ENCODE data around the gene OR4D2.
"Not testable (repeated sequence)": the region's sequence is repeated elsewhere in the genome, so short reads cannot be mapped to it uniquely, and the experiment has no call there.

OR4D2 gene

DNA sequence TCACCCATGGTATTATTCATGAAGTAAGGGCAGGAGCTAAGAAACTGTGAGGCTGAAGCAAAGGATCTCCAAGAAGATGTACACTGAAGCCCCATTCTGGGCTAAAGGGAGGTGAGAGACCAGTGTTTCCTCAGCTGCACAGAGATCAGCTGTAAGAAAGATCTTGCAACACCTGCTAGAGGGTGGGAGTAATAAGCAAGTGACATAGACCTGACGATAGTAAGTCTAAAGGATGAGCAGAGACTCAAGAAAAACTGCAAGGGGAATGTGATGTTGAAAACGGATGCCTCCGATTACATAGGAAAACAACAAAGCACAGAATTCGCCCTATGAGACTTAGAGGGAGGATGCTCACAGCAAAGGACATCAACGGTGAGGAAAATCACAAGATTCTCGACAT lies at the start of gene OR4D2:
Gene OR4D2, plus strand, starts transcription at position 301 of the 400 bp plus-strand sequence. CDS start 2,674 bp downstream, outside the sequence.
- no peak for FAIRE-seq

DNA sequence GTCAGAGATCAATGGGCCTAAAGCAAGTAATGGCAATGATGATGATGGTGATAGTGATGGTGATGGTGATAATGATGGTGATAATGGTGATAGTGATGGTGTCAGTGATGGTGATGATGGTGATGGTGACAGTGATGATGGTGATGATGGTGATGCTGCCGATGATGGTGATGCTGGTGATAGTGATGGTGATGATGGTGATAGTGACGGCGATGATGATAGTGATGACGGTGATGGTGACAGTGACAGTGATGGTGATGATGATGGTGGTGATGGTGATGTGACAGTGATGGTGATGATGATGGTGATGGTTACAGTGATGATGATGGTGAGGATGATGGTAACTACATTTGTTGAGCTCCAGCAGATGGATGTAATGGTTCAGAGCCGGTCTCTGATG lies 49.4 kb upstream of the OR4D2 start:
- FAIRE-seq, result no peak

DNA sequence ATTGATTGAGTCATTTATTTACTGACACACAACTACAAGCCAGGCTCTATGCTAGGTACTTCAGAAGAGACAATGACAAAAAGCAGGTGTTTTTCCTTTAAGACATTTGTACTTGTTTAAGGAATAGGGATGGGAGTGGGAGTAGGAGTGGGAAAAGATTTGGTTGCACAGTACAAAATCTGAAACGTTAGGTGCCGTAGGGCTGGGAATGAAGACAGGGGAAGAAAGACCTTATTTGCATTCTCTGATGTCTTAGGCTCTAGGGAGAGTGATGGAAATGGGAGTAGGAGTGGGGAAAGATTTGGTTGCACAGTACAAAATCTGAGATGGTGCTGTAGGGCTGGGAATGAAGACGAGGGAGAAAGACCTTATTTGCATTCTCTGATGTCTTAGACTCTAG lies 47.3 kb upstream of the OR4D2 start:
- FAIRE-seq, result no peak

DNA sequence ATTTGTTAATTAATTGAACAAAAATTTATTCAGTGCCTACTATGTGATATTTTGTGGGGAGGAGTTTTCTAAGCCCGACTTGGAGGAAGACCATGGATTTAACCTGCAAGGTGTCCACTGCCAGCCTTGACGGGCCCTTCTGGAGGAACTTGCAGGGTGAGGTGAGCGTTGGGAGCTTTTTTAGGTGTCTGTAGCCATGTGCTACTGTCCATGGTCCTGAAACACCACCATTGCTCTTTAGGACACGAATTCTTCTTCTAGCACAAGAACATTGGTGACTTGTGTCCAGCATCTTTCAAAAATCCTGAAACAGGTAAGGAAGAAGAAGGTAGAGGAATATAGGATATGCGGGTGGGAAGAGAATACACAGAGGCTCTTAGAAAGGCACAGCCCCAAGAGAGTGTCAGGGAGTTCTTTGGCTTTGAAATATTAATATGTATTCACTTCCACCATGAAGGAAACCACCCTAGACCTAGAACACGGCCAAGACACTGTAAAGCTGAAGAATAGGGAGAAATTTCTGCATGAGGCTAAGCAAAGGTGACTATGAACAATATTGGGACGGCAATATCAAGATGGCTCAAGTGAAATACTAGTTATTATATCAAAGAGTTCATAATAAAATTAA lies 46.5 kb upstream of the OR4D2 start:
- FAIRE-seq, result no peak

DNA sequence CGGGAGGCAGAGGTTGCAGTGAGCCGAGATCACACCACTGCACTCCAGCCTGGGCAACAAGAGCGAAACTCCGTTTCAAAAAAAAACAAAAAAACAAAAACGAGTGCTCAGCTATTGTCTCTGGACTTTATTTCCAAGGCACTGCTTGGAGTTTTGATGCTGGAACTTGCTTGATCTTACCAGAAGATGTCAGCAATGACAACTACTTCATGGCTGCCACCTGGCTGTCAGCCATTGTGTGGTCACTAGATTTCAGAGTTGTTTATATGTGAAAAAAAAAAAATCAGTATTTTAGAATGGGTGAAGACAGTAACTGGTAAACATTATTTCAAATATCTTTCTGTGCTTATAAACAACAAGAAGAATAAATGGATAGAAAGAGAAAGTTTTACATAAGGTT lies 44.9 kb upstream of the OR4D2 start:
- peak; percentile 97 for FAIRE-seq

DNA sequence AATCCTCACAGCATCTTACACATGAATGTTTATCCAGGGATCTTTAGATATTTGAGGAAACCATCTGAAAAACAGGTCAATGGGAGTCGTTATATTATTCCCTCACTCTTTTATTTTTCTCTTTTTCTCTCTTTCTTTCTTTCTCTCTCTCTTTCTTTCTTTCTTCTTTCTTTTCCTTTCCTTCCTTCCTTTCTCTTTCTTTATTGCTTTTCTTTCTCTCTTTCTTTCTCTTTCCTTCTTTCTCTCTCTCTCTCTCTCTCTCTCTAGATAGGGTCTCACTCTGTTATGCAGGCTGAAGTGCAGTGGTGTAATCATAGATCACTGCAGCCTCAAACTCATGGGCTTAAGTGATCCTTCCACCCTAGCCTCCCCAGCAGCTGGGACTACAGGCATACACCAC lies 38.9 kb upstream of the OR4D2 start:
- FAIRE-seq, result no peak

DNA sequence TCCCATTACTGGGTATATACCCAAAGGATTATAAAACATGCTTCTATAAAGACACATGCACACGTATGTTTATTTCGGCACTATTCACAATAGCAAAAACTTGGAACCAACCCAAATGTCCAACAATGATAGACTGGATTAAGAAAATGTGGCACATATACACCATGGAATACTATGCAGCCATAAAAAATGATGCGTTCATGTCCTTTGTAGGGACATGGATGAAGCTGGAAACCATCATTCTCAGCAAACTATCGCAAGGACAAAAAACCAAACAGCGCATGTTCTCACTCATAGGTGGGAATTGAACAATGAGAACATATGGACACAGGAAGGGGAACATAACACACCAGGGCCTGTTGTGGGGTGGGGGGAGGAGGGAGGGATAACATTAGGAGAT lies 34.1 kb upstream of the OR4D2 start:
- not testable (repeated sequence) for FAIRE-seq

DNA sequence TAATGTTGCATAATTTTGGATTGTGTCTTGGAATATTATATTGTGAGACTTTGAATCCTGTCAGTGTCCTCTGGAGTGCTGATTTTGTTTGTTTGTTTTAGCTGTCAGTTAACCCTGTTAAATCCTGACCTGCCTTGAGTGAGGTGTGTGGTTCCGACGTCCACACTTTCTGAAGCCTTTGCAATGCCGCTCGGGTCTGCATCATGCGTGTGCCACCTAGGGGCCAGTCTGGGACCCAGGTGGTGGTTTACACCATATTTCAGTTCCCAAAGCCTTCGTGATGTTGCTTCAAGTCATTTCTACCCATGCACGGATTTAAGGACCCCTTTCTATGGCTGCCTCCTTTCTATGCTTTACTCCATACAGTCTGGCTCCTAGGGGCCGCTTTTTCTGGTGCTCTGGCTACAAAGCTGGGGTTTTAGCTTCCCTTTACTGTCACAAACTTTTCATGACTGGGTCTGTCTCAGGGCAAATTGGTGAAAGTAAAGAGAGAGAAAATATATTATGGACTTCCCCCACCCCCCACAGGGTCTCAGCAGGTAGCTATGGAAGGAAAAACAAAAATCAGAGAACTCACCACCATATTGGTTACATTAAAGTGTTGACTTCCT lies 30.0 kb upstream of the OR4D2 start:
- no peak for FAIRE-seq

DNA sequence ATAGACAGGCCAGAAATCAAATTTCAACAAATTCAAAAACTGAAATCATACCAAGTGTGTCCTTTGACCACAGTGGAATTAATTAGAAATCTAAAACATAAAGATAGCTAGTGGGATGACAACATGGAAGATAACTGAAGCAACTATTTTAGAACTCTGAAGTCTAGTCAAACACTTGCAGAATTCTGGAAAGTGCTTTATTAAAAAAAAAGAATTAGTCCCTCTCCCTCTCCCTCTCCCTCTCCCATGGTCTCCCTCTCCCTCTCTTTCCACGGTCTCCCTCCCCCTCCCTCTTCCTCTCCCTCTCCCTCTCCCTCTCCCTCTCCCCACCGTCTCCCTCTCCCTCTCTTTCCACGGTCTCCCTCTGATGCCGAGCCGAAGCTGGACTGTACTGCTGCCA lies 25.3 kb upstream of the OR4D2 start:
- FAIRE-seq, result no peak

DNA sequence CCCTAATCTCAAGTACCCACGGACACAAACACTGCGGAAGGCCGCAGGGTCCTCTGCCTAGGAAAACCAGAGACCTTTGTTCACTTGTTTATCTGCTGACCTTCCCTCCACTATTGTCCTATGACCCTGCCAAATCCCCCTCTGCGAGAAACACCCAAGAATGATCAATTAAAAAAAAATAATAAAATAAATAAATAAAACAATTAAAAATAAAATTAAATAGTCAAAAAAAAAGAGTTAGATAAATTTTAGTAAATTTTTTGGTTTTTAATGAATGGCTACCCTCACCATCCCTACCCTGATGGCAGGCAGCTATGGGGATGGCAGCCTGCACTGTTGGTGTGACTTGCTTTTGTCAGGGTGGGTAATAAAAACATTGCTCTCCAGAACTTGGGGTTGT lies 23.4 kb upstream of the OR4D2 start:
- FAIRE-seq, result not testable (repeated sequence)

DNA sequence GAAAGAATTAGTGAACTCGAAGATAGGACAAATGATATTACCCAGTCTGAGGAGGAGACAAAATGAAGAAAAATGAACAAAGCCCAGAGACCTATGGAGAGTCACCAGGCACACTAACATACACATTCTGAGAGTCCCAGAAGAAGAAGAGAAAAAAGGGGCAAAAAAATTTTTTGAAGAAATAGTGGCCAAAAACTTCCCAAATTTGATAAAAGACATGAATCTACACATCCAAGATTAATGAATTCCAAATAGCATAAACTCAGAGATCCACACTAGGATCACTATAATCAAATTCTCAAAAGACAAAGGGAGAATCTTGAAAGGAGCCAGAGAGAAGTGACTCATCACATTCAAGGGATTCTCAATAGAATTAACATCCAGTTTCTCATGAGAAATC lies 22.0 kb upstream of the OR4D2 start:
- no peak for FAIRE-seq

DNA sequence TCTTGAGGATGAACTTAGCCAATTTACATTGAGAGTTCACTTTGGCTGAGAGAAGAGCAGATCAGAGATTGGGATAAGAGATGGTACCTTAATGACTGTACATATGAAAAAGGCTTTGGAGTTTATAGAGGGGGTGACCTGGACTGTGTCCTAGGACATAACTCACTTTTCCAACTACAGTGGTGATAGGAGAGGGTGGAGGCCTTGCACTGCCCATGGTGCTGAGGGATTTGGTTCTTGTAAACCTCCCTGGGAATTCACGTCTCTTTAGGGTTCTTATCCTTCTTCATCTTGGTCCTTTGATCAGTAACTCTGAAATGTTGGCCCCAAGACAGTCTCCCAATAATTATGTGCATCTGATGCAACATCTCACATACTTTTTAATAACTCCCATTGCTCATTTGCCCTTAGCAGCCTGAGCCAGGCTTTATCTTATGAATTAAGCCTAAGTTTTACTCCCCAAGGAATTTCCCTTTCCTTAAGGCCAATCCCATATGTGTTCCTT lies 18.8 kb upstream of the OR4D2 start, which contains the start of gene OR4D1:
Gene OR4D1, plus strand, starts transcription at position 455 of the 505 bp plus-strand sequence. CDS start 6,770 bp downstream, outside the sequence.
- FAIRE-seq, result no peak

DNA sequence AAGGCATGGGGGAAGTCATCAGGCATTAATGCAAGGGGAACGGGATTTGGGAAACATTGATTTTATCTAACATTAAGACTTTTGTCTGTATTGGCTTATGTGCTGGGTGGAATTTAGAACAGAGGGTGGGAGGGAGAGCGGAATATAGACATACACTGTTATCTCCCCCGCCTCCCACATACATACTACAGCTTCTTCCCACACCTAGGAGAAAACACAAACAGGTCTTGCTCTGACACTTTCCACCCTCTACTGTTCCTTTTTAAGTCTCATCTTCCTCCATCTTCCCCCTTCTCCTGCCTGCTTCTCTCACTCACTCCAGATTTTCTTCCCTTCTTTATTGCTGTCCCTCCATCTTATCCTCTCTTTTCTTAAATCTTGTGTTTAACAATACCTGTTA lies 18.2 kb upstream of the OR4D2 start:
- FAIRE-seq, result no peak

DNA sequence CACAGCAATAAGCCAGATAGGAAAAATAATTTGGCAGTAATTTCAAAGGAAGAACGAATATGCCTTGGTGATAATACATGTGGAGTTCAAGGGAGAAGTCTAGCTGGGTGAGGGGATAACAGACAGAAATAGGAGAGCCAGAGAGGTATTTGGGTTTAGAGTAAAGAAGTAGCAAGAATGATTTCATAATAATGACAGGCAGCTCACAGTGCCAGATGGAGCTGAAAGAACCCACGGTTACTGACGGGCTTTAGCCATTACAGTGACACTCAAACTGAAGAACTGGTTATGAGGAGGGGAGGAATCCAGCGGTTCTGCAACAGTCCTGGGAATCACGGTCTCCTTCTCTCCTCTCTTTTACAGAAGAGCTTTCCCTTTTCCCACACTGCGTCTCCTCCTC lies 16.4 kb upstream of the OR4D2 start:
- FAIRE-seq, result no peak

DNA sequence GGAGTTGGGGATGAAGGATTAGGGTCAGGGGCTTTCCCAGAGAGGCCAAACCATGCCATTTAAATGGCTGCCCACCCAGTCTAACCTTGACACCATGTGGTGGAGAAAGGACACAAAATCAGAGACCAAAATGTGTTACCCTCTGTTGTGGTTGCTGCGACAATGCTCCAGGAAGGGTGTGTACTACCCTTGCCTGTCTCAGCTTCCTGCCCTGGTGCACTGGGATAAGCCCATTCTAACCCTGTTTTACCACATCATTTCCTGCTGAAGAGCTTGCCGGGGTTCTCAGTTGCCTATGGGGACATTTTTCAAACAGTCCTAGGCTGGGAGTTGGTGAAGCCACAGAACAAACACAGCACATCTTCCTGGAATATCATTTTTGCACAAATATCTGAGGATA lies 13.7 kb upstream of the OR4D2 start:
- no peak for FAIRE-seq

DNA sequence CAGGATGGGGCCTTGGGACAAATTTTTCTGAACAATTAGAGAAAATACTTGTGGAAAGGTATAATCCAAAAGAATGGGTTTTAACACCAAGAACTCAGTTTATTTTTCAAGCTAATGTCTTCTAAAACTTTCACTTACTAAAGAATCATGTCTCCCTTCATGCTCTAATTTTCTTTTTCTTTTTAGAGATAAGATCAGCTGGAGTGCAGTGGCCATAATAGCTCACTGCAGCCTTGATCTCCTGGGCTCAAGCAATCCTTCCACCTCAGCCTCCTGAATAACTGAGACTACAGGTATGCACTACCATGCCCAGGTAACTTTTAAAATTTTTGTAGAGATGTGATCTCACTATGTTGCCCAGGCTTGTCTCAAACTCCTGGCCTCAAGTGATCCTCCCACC lies 13.1 kb upstream of the OR4D2 start:
- FAIRE-seq, result no peak

DNA sequence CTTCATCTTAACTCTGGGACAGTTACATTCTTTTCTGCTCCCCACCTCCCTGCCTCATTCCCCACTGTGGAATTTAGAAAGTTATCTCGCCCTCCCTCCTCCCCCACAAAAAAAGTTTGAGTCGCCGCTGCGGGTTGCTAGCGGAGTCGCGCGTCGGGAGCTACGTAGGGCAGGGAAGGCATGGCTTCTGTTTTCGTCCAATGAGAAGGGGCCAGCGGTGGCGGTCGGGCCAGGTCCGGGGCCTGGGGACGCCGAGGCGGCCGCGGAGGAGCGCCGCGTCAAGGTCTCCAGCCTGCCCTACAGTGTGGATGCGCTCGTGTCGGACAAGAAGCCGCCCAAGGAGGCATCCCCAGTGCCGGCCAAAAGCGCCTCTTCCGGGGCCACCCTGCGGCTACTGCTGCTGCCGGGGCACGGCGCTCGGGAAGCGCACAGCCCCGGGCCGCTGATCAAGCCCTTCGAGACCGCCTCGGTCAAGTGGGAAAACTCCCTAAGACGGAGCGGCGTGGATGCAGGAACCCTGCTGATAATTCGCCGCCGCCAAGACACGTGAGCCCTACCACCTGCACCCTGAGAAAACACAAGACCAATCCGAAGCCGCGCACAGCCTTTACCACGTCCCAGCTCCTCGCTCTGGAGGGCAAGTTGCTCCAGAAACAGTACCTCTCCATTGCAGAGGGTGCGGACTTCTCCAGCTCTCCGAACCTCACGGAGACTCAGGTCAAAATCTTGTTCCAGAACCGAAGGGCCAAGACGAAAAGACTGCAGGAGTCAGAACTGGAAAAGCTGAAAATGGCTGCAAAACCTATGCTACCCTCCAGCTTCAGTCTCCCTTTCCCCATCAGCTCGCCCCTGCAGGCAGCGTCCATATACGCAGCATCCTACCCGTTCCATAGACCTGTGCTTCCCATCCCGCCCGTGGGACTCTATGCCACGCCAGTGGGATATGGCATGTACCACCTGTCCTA lies 9.7 kb upstream of the OR4D2 start:
- FAIRE-seq, result no peak

DNA sequence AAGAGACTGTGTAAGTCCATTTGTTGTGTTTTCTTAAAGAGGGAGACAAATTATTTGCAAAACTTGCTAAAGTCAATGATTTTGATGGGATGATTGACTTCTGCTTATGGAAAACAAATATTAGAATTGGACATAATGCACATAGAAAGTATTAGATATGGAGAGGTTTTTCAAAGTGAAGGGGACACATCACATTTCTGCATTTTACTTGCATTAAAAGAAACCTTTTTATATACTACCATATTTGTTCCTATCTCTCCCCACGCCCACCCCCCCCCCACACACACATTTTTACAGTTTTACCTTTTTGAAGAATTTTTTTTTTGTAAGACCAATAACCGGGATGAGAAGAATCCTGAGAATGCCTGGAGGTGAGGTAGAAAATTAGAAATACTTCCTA lies 8.6 kb upstream of the OR4D2 start:
- no peak for FAIRE-seq

DNA sequence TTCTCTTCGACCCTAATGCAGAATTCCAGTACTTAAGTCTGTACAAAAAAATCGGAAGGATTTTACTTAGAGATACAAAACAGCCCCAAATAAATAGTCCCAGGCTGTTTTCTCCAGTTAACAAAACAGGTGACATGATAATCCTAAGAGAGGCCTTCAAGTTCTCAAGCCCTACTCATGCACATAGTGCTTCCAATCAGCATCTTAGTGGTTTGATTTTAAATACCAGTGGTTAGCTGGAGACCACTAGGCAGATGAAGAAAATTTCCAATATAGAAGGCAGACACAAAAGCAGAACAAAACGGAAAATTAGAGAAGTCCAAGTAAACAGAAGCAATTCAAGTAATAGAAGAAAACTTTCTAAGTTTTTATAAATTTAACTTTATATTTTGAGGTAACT lies 5.2 kb upstream of the OR4D2 start:
- FAIRE-seq, result no peak

DNA sequence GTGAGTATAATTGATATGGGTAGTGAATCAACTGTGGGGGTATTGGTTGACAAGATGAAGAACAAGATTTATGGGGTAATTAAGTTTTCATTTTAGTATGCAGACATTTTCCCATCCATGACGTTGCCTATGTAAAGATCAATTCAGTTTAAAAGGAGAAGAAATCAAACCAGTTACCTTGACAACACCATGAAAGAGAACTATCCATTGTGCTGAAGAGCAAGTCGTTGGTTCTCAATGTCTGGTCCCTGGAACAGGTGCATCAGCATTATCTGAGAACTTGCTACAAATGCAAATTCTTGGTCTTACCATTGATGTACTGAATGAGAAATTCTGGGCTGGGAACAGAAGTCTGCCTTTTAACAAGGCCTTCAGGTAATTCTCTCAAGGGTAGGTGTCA lies 801 bp upstream of the OR4D2 start:
- no peak for FAIRE-seq

DNA sequence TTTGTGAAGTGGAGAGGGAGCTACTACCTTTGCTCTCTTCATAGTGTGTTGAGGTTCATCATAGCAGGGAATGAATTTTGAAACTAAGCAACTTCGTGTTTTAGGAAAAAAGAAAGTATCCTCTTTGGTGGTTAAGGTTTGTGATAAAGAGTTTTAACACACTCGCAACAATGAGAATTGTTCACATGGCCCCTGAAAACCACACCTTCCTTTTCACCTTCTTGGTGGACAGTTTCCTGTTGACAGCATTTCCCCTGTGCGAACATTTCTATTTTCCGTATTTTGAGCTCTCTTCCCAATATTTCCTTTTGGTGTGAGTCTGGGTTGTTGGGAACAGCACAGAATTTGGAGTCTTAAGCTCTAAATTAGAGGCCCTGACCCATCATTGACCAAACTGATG lies 3.8 kb downstream of the OR4D2 start:
- FAIRE-seq, result no peak

DNA sequence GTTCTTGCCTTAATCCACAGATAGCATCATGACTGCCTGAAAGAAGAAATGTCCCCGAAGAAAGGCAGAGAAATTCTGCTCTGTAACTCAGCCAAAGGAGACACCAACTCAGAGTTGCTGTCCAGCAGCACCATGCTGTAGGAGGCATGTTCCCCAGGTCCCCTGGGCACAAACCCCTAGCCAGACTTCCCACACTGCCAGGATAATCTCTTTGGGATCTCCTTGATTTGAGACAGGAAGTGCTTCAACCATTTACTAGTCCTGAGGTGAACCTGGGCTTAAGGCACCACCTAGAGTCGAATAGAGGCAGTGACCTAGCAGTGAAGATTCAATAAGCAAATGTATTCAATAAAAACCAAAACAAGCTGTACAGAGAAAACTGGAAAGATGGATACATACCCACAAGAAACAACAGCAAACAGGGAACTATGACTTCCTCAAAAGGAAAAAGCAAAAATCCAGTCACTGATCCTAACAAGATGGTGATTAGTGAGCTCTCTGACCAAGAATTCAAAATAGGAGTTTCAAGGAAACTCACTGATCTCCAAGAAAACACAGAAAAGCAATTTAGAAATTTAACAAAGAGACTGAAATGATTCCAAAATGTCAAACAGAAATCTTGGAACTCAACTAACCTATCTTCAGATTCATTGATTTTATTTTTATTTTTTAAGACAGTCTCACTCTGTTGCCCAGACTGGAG lies 5.7 kb downstream of the OR4D2 start:
- FAIRE-seq, result no peak

DNA sequence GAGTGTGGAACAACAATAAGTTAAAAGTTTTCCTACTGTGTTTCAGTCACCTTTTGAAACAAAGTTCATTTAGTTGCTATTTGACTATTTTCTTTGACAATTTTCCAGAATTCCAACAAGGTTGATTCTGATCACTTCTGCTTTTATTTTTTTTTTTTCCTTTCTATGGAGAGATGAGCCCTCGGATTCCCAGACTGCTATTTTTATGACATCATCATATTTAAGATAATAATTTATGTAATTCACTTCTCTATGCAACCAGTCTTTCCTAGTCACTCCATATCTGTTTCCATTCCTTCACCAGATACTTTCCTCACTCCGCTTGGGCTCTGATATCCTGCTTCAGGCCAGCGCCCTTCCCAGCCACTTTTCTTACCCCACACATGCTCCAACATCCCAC lies 8.1 kb downstream of the OR4D2 start:
- FAIRE-seq, result no peak

Data from A204.1 (cell line).